HG03469 (cell line): ENCODE measurements around the gene LSM8.
"Not testable (repeated sequence)": the region's sequence is repeated elsewhere in the genome, so short reads cannot be mapped to it uniquely, and the experiment has no call there.

ENCODE experiments used
- ATAC-seq: cut with Tn5 transposase; IDR thresholded peaks from one replicate; pipeline ENCODE4 v1.9.1; 2021; ENCODE audit warnings: mild to moderate bottlenecking, moderate library complexity, moderate number of reproducible peaks; ENCODE audit not compliant: unreplicated experiment

LSM8 gene

GRCh38 chr7:118202061-118202460, 18.1 kb downstream of the LSM8 start:
- no peak for ATAC-seq

DNA sequence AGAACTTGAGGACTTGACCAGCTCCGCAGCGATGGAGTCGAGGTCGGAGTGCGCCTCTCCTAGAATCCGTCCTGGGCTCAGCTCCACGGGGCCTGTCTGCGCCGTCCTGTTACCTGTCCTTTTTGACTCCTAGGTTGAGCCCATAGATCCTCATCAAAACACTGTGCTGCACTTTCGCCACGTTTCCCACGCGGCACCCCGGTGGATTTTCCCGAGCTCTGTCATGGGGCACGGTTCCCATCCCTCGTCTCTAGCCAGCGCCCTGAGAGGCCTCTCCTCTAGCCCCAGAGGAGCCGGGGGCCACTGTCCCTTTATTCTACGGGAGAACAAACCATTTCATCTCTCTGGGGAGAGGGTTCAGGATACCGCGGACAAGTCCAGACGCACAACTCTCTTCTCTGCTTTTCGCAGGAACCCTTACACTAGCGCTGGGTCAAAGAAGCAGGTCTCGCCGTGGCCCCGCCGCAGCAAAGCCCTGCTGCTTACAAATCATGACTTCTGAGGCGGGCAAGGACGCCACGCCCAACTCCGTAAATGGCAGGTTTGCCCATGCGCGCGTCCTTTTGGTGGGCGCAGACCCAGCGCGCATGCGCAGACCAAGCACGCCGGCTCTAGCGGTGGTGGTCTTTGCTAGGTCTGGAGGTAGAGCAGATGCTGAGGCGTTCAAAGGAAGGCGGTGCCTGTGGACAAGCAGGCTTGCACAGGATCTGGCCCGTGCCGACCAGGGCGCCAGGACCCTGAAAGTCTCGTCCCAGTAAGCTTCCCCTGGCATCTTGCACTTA, 30.3 kb downstream of the LSM8 start:
- peak; percentile 96 for ATAC-seq

GRCh38 chr7:118214833-118215182, 30.8 kb downstream of the LSM8 start:
- ATAC-seq: no peak

GRCh38 chr7:118217210-118217619, 33.3 kb downstream of the LSM8 start:
- ATAC-seq: no peak

DNA sequence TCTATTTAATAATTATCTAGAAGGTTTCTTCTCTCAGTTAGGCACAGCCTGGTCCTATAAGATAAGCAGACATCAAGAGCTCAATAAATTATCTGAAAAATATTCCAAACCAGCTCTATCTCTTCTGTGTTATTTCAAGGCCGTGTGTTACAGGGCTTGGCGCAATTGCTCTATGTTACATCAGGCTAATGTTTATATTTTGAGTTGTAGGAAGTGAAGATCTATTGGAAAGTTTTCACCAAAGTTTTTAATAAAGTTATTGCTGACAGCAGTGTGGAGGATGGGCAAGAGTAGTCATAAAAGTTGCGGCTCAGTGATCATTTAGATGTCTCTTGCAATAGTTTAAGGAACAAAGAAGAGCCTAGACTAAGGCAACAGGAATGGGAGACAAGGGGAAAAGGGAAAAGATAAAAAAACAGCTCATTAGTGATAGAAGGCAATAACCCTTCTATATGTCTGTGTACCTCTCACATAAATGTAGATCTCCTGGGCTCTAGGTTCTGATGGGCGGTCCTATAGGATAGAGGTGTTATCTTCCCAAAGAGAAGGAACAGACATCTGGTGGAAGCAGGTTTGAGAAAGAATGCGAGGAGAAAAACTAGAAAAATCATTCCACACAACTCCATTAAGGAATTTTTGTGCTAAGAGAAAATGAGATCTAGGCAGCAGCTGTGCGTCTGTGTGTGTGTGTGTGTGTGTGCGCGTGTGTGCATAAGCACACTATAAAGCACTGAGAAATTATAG, 34.6 kb downstream of the LSM8 start:
- no peak for ATAC-seq

GRCh38 chr7:118219157-118219512, 35.2 kb downstream of the LSM8 start:
- no peak for ATAC-seq

DNA sequence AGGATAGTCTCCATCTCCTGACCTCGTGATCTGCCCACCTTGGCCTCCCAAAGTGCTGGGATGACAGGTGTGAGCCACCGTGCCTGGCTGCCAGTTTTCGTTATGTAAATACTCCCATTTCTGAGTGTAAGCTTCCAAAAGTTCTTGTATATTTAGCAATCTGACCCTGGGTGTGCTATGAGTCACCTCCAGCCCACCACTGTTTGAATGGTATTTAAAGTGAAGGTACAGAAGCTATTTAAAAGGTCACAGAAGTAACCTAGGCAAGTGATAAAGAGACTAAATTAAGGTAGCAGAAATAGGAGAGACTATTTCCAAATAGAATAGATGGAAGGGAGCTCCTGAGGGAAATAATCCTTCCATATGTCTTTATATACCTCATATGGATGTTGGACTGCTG, 36.6 kb downstream of the LSM8 start:
- no peak for ATAC-seq

- no peak for ATAC-seq
Measured at GRCh38 chr7:118222591-118222990, 38.6 kb downstream of the LSM8 start.

GRCh38 chr7:118224521-118224920, 40.6 kb downstream of the LSM8 start, which contains the start of gene ANKRD7:
Gene ANKRD7 (plus strand): TSS chr7:118224704. CDS start chr7:118224831, 127 bp downstream.
- ATAC-seq: no peak

- no peak for ATAC-seq
Measured at GRCh38 chr7:118232837-118233236, 48.9 kb downstream of the LSM8 start.

DNA sequence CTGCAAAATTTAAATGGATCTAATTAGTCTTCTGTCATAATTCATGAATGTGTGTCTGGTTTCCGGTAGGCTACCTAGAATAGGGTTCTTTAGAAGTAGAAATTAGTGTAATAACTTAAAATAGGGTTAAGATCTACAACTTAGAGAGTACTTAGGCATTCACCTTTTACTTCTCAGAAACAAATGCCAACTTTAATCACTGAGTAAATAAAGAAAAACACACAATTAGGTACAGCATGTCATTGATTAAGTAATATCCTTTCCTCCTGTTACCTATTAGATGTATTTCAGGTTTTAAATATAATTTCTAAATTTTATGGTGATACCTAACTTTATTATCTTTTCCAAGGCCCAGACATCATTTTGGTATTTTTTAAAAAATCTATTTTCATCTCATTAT, 49.8 kb downstream of the LSM8 start:
- ATAC-seq: no peak

DNA sequence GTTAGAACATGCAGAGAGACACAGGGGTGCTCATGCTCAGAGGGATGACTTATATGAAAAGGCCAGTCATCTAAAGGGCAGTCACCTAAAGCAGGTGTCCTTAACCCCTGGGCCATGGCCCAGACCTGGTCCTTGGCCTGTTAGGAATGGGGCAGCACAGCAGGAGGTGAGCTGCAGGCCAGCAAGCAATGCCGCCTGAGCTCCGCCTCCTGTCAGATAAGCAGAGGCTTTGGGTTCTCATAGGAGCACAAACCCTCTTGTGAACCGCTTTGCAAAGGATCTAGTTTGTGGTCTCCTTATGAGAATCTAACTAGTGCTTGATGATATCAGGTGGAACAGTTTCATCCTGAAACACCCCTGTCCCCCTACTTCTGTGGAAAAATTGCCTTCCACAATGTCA, 55.0 kb downstream of the LSM8 start:
- no peak for ATAC-seq

DNA sequence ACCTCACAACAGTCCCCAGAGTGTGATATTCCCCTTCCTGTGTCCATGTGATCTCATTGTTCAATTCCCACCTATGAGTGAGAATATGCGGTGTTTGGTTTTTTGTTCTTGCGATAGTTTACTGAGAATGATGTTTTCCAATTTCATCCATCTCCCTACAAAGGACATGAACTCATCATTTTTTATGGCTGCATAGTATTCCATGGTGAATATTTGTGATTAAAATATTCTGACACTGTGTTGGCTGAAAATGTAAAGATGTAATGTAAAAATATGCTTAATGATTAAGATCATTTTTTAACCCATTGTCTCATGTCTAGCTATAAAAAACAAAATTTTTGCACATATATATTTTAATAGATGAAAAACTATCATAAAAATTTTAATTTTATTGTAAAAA, 56.4 kb downstream of the LSM8 start:
- not testable (repeated sequence) for ATAC-seq
